Skeletal muscle tissue (tissue), 4 donors: Measurements from ENCODE around the gene ASIP. TPM values are rescaled to one million over a fixed set of nuclear protein-coding genes. Genes with fewer than 3 reads are reported as not detected.
"Not testable (repeated sequence)": the region's sequence is repeated elsewhere in the genome, so short reads cannot be mapped to it uniquely, and the experiment has no call there.

Source experiments
- H3K27ac ChIP-seq: one replicate; pipeline ENCODE4 v1.7.0; 2013; ENCODE audit warnings: mild to moderate bottlenecking, low read depth, low read length, inconsistent platforms
- H3K27me3 ChIP-seq, 3 donors: one replicate each; pipeline ENCODE4 v1.7.0; 2013; ENCODE audit warnings: low read length in 3 of 3; ENCODE audit not compliant: control insufficient read depth in 3 of 3, insufficient read depth in 3 of 3
- H3K36me3 ChIP-seq, 3 donors: one replicate each; pipeline ENCODE4 v1.7.0; 2013; ENCODE audit warnings: low read length in 3 of 3; ENCODE audit not compliant: control insufficient read depth in 3 of 3, insufficient read depth in 3 of 3
- H3K4me1 ChIP-seq, 3 donors: one replicate each; pipeline ENCODE4 v1.7.0; 2013; ENCODE audit warnings: low read length in 3 of 3, mild to moderate bottlenecking in 3 of 3; ENCODE audit not compliant: control insufficient read depth in 3 of 3, insufficient read depth in 3 of 3
- H3K4me3 ChIP-seq, 3 donors: one replicate each; pipeline ENCODE4 v1.7.0; 2013; ENCODE audit warnings: low read length in 3 of 3
- H3K9ac ChIP-seq, 3 donors: one replicate each; pipeline ENCODE4 v1.7.0; 2013; ENCODE audit warnings: low read length in 3 of 3, mild to moderate bottlenecking in 3 of 3, moderate library complexity in 2 of 3, low read depth in 1 of 3
- H3K9me3 ChIP-seq, 3 donors: one replicate each; pipeline ENCODE4 v1.7.0; 2013; ENCODE audit warnings: low read length in 3 of 3; ENCODE audit not compliant: control insufficient read depth in 3 of 3
- total RNA-seq: library from RNA; depleted of rRNA; stranded (reverse); fragments of >200 nt; gene quantifications from one replicate; pipeline ENCODE4 v1.2.3, GENCODE V29; 2014
- donor health status: Osteomylitis.

The ASIP gene
- total RNA-seq = 1.0 TPM

- no peak within 1 kb of the TSS for H3K4me3 ChIP-seq
- no peaks in the 10 kb centered on the region for H3K36me3 ChIP-seq
- H3K4me1 ChIP-seq = no peaks in the 10 kb centered on the region
- peaks cover 0 to 5% (median 2%) of the 10 kb centered on the region in 3 donors for H3K9me3 ChIP-seq
- H3K27ac ChIP-seq = no peak within 1 kb of the TSS
- no peak within 1 kb of the TSS for H3K9ac ChIP-seq
- no peaks in the 10 kb centered on the region for H3K27me3 ChIP-seq
Observed at GRCh38 chr20:34240693-34241615, at the start of gene ASIP. Gene ASIP (plus strand): TSS chr20:34241423. CDS start chr20:34260375, 18,952 bp downstream.

- Histone ChIP-seq H3K4me1 (peaks cover 0 to 2% (median 0%) of the 10 kb centered on the region in 3 donors), H3K9me3 (no peaks in the 10 kb centered on the region), H3K27ac (no peak overlapping the region), H3K36me3 (no peaks in the 10 kb centered on the region), H3K4me3 (no peak overlapping the region), H3K27me3 (peaks cover 0 to 4% (median 3%) of the 10 kb centered on the region in 3 donors), H3K9ac (no peak overlapping the region)
Observed at GRCh38 chr20:34193051-34193450, 48.2 kb upstream of the ASIP start.

- no peak overlapping the region for H3K27ac ChIP-seq
- no peak overlapping the region for H3K4me3 ChIP-seq
- no peaks in the 10 kb centered on the region for H3K9me3 ChIP-seq
- H3K36me3 ChIP-seq = no peaks in the 10 kb centered on the region
- no peaks in the 10 kb centered on the region for H3K4me1 ChIP-seq
- peaks cover 0 to 8% (median 4%) of the 10 kb centered on the region in 3 donors for H3K27me3 ChIP-seq
- H3K9ac ChIP-seq = no peak overlapping the region
Observed at GRCh38 chr20:34199183-34199582, 42.0 kb upstream of the ASIP start.

- Histone ChIP-seq H3K4me1 (no peaks in the 10 kb centered on the region), H3K27me3 (peaks cover 0 to 8% (median 4%) of the 10 kb centered on the region in 3 donors), H3K9me3 (no peaks in the 10 kb centered on the region), H3K4me3 (no peak overlapping the region), H3K27ac (no peak overlapping the region), H3K36me3 (no peaks in the 10 kb centered on the region), H3K9ac (no peak overlapping the region)
Observed at GRCh38 chr20:34200023-34200422, 41.2 kb upstream of the ASIP start.

- no peaks in the 10 kb centered on the region for H3K4me1 ChIP-seq
- no peak overlapping the region for H3K9ac ChIP-seq
- H3K4me3 ChIP-seq = no peak overlapping the region
Observed at GRCh38 chr20:34201531-34201930, 39.7 kb upstream of the ASIP start.

GRCh38 chr20:34205172-34205880, 35.9 kb upstream of the ASIP start:
- H3K36me3 ChIP-seq, H3K4me3 ChIP-seq, H3K4me1 ChIP-seq: not testable (repeated sequence)

More at GRCh38 chr20:34201531-34201930, 39.7 kb upstream of the ASIP start:
- H3K27me3 ChIP-seq = peaks cover 0 to 8% (median 4%) of the 10 kb centered on the region in 3 donors
- H3K27ac ChIP-seq = no peak overlapping the region
- H3K9me3 ChIP-seq = no peaks in the 10 kb centered on the region
- H3K36me3 ChIP-seq = no peaks in the 10 kb centered on the region

GRCh38 chr20:34209111-34209510, 32.1 kb upstream of the ASIP start:
- Histone ChIP-seq H3K4me3 (no peak overlapping the region), H3K9ac (no peak overlapping the region), H3K4me1 (no peaks in the 10 kb centered on the region), H3K36me3 (no peaks in the 10 kb centered on the region), H3K27me3 (no peaks in the 10 kb centered on the region), H3K27ac (no peak overlapping the region), H3K9me3 (peaks cover 0 to 2% (median 0%) of the 10 kb centered on the region in 3 donors)

More at GRCh38 chr20:34205172-34205880, 35.9 kb upstream of the ASIP start:
- H3K27ac ChIP-seq, H3K27me3 ChIP-seq, H3K9ac ChIP-seq, H3K9me3 ChIP-seq: not testable (repeated sequence)

GRCh38 chr20:34210271-34210670, 31.0 kb upstream of the ASIP start:
- Histone ChIP-seq H3K36me3 (no peaks in the 10 kb centered on the region), H3K27me3 (no peaks in the 10 kb centered on the region), H3K9me3 (peaks cover 0 to 2% (median 0%) of the 10 kb centered on the region in 3 donors), H3K27ac (no peak overlapping the region), H3K4me1 (peaks cover 0 to 2% (median 0%) of the 10 kb centered on the region in 3 donors), H3K4me3 (no peak overlapping the region), H3K9ac (no peak overlapping the region)

- Histone ChIP-seq H3K4me3 (no peak overlapping the region), H3K9me3 (peaks cover 0 to 2% (median 0%) of the 10 kb centered on the region in 3 donors), H3K27me3 (no peaks in the 10 kb centered on the region), H3K4me1 (peaks cover 0 to 9% (median 6%) of the 10 kb centered on the region in 3 donors), H3K36me3 (no peaks in the 10 kb centered on the region), H3K27ac (no peak overlapping the region), H3K9ac (no peak overlapping the region)
Observed at GRCh38 chr20:34211591-34211990, 29.6 kb upstream of the ASIP start.

GRCh38 chr20:34213213-34213612, 28.0 kb upstream of the ASIP start:
- H3K27ac ChIP-seq = no peak overlapping the region
- no peaks in the 10 kb centered on the region for H3K9me3 ChIP-seq
- H3K9ac ChIP-seq = no peak overlapping the region
- peaks cover 0 to 9% (median 6%) of the 10 kb centered on the region in 3 donors for H3K4me1 ChIP-seq
- H3K4me3 ChIP-seq = no peak overlapping the region
- no peaks in the 10 kb centered on the region for H3K36me3 ChIP-seq
- no peaks in the 10 kb centered on the region for H3K27me3 ChIP-seq
